Measurements from ENCODE around the gene TMSB10.

DNA sequence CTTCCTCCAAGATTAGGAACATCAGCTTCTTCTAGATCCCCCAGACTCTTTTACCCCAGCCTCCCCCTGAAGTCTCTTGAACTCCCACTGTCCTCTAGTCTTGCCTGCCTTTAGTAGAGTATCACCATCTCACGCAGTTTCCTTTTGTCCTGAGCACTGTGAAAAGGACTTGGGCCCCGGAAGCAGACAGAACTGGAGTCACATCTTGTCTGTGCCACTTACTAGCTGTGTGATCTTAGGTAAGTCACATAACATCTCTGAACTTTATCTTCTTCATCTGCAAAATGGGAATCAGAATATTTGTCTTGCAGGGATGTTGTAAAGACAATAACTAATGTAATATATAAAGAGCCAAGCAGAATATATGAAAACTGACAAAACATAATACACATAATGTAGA, 16.1 kb upstream of the TMSB10 start:
- no peak for TF ChIP-seq EZH2 (IDR thresholded peaks at IDR 0.05; ENCODE audit: low read length)
- TF ChIP-seq, protein P1, sequence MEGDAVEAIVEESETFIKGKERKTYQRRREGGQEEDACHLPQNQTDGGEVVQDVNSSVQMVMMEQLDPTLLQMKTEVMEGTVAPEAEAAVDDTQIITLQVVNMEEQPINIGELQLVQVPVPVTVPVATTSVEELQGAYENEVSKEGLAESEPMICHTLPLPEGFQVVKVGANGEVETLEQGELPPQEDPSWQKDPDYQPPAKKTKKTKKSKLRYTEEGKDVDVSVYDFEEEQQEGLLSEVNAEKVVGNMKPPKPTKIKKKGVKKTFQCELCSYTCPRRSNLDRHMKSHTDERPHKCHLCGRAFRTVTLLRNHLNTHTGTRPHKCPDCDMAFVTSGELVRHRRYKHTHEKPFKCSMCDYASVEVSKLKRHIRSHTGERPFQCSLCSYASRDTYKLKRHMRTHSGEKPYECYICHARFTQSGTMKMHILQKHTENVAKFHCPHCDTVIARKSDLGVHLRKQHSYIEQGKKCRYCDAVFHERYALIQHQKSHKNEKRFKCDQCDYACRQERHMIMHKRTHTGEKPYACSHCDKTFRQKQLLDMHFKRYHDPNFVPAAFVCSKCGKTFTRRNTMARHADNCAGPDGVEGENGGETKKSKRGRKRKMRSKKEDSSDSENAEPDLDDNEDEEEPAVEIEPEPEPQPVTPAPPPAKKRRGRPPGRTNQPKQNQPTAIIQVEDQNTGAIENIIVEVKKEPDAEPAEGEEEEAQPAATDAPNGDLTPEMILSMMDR (optimal IDR thresholded peaks at IDR 0.05 in 1 of 3, IDR thresholded peaks at IDR 0.05 in 1 of 3, conservative IDR thresholded peaks at IDR 0.05 in 1 of 3; ENCODE audit: extremely low read depth in 1 of 3, insufficient read depth in 2 of 3, low read length in 3 of 3): no peak

Measured in keratinocyte (primary cell).